Suprapubic skin (tissue), 3 donors: ENCODE data around the gene SEMA5A.

ENCODE experiments used
- CTCF ChIP-seq, 2 donors: fragments of 200-600 bp in 1 of 2; fragments of 450-650 bp in 1 of 2; sonication (generic) in 1 of 2; IDR thresholded peaks; one replicate each; pipeline ENCODE4 v1.5.1; 2016 to 2019; ENCODE audit warnings: antibody characterized with exemption in 2 of 2, mild to moderate bottlenecking in 1 of 2, moderate library complexity in 1 of 2
- POLR2AphosphoS5 ChIP-seq, 3 donors: sonication (generic); formaldehyde crosslinking; IDR thresholded peaks; one replicate each; pipeline ENCODE4 v1.6.1; 2017; ENCODE audit warnings: antibody characterized with exemption in 3 of 3

- no peak for TF ChIP-seq CTCF (IDR thresholded peaks at IDR 0.05)
- TF ChIP-seq POLR2AphosphoS5 (IDR thresholded peaks at IDR 0.05): no peak
Observed at GRCh38 chr5:9335754-9336495, 209.9 kb downstream of the SEMA5A start.
